C4-2B (cell line): ENCODE results near the gene MXD3.

ENCODE experiments used
- ZFX ChIP-seq: fragments of 450-650 bp; IDR thresholded peaks from 2 replicates; pipeline ENCODE4 v1.6.1; 2017
- TF ChIP-seq, protein P1 (sequence below): fragments of 450-650 bp; conservative IDR thresholded peaks from 2 replicates; pipeline ENCODE4 v1.5.1; 2017; ENCODE audit warnings: mild to moderate bottlenecking

DNA sequence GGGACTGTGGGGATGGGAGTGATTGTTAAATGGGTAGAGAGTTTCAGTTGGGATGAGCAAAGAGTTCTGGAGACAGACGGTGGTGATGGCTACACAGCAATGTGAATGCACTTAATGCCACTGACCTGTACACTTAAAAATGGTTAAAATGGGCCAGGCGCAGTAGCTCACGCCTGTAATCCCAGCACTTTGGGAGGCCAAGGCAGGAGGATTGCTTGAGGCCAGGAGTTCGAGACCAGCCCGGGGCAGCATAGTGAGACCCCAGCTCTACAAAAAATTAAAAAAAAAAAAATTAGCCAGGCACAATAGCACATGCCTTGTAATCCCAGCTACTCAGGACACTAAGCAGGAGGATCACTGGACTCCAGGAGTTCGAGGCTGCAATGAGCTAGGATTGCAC is 32.1 kb upstream of the MXD3 start:
- TF ChIP-seq, protein P1, sequence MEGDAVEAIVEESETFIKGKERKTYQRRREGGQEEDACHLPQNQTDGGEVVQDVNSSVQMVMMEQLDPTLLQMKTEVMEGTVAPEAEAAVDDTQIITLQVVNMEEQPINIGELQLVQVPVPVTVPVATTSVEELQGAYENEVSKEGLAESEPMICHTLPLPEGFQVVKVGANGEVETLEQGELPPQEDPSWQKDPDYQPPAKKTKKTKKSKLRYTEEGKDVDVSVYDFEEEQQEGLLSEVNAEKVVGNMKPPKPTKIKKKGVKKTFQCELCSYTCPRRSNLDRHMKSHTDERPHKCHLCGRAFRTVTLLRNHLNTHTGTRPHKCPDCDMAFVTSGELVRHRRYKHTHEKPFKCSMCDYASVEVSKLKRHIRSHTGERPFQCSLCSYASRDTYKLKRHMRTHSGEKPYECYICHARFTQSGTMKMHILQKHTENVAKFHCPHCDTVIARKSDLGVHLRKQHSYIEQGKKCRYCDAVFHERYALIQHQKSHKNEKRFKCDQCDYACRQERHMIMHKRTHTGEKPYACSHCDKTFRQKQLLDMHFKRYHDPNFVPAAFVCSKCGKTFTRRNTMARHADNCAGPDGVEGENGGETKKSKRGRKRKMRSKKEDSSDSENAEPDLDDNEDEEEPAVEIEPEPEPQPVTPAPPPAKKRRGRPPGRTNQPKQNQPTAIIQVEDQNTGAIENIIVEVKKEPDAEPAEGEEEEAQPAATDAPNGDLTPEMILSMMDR: no peak
- no peak for TF ChIP-seq ZFX
